AG09309 (cell line): Measurements from ENCODE around the gene UNC13A.

ENCODE experiments used
- DNase-seq: peaks from one replicate; pipeline ENCODE4 v3.0.0-alpha.2; 2010; ENCODE audit warnings: low read depth
- H3K4me3 ChIP-seq: 2 replicates; pipeline ENCODE4 v1.5.1; 2011; ENCODE audit warnings: mild to moderate bottlenecking, low read depth, low read length, moderate library complexity; ENCODE audit not compliant: control insufficient read depth
- TF ChIP-seq, protein P1 (sequence below): IDR thresholded peaks from 2 replicates; pipeline ENCODE4 v1.5.1; 2011; ENCODE audit warnings: mild to moderate bottlenecking, low read depth, low read length, inconsistent platforms; ENCODE audit not compliant: insufficient read depth, control insufficient read depth; ENCODE audit errors: missing control alignments

UNC13A gene

DNA sequence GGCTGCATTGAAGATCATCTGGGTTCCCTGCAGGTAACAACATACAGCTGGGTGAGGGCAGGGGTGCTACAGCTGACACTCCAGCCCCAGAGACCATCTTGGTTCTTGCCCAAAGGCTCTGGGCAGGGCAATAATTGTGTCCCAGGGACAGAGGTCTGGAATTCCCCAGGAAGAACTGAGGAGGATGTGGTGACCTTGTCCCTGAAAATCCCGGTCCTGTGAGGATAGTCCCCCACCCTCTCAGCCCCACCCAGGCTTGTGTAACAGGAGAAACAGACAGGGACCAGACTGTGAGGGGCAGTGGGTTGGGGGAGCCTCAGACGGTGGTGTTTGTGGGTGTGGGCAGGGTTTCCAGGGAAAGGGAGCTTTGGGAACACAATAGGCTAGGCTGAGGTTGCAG is 69.2 kb downstream of the UNC13A start:
- H3K4me3 ChIP-seq: no peak overlapping the region
- DNase-seq: no peak
- TF ChIP-seq, protein P1, sequence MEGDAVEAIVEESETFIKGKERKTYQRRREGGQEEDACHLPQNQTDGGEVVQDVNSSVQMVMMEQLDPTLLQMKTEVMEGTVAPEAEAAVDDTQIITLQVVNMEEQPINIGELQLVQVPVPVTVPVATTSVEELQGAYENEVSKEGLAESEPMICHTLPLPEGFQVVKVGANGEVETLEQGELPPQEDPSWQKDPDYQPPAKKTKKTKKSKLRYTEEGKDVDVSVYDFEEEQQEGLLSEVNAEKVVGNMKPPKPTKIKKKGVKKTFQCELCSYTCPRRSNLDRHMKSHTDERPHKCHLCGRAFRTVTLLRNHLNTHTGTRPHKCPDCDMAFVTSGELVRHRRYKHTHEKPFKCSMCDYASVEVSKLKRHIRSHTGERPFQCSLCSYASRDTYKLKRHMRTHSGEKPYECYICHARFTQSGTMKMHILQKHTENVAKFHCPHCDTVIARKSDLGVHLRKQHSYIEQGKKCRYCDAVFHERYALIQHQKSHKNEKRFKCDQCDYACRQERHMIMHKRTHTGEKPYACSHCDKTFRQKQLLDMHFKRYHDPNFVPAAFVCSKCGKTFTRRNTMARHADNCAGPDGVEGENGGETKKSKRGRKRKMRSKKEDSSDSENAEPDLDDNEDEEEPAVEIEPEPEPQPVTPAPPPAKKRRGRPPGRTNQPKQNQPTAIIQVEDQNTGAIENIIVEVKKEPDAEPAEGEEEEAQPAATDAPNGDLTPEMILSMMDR: no peak

DNA sequence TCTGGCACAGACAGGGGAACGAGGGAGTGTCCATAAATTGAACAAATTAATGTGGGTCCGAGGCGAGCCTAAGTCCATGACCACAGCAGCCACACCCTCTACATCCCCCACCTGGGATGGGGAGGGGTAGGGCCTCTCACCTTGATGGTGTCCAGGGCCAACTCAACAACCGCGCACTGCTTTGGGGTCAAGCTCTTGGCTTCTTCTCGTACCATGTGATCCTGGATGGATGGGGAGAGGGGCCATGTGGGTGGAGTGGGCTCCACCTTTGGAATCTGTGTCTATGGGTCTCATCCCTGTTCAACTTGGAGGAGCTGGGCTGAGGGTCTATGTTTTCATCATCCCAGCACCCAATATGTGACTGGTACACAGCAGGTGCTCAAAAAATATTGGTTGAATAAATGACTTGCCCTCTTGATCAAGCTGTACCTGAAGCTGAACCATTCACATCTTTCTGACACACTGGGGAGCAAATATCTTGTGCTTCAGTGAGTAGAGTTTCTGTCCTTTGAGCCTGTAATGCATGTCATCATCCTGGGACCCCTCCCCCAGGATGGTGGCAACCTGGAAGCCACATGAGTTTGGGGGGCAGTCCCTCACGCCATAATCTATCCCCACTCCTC is 69.8 kb downstream of the UNC13A start:
- TF ChIP-seq, protein P1: no peak
- no peak overlapping the region for H3K4me3 ChIP-seq
- no peak for DNase-seq

DNA sequence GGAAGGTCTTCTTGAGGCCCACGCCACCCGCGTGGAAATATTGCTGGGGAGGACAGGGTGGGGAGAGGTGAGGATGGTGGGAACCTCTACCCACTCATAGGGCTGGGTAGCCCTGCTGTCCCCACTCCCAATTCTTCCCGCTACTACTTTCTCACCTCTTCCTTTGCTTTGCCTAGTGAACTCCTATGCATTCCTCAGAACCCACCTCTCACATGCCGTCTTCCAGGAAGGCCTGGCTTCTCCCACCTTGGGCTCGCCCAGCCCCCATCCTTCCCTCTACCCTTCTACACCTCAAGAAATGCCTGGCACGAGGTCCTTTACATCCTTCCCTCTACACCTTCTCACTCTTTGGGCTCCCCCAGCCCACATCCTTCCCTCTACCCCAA is 70.4 kb downstream of the UNC13A start:
- TF ChIP-seq, protein P1: no peak
- no peak overlapping the region for H3K4me3 ChIP-seq
- DNase-seq: no peak

DNA sequence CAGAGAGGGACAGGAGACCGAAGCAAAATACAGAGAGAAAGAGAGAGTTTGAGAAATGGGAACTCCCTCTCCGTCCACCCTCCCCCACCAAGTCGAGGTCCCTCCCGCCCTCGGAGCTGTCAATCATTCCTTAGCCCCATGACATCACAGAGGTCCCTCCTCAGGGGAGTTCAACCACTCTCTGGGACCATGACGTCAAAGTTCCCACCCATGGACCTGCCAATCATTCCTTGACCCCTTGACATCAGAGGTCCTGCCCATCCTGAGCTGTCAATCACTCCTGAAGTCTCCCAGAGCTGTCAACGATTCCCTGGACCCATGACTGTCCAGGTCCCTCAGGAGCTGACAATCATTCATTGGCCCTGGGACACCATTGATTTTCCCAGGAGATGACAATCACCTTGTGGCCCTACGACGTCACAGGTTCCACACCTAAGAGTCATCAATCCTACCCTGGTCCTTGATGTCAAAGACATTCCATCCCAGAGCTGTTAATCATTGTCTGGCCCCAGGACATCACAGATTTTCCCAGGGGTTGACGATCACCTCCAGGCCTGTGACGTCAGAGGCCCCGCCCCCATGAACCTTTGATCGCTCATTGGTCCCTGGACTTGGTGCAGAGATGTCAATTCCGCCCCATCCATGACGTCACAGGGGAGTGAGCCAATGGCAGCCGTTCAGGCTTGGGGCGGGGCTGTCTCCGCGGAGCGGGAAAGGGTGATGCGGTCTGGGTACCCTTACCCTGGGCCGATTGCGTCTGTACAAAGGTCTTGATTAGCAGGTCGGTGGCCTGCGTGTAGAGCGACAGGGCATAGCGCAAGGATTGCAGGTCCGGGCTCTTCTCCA is 71.0 kb downstream of the UNC13A start:
- TF ChIP-seq, protein P1: no peak
- DNase-seq: no peak
- no peak overlapping the region for H3K4me3 ChIP-seq

DNA sequence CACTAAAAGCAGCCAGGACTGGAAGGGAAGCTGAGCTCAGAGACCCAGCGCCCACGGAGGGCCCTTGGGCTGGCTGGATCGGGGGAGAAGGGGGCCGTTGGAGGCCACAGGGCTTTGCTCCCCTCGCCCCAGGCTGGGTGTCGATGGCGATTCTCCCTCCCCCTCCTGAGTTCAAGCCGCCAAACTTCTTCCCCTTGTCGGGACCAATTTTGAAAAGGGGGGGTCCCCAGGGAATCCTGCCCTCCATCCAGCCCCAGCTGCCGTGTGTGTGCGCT is 71.5 kb downstream of the UNC13A start:
- TF ChIP-seq, protein P1: no peak
- DNase-seq: no peak
- no peak overlapping the region for H3K4me3 ChIP-seq

DNA sequence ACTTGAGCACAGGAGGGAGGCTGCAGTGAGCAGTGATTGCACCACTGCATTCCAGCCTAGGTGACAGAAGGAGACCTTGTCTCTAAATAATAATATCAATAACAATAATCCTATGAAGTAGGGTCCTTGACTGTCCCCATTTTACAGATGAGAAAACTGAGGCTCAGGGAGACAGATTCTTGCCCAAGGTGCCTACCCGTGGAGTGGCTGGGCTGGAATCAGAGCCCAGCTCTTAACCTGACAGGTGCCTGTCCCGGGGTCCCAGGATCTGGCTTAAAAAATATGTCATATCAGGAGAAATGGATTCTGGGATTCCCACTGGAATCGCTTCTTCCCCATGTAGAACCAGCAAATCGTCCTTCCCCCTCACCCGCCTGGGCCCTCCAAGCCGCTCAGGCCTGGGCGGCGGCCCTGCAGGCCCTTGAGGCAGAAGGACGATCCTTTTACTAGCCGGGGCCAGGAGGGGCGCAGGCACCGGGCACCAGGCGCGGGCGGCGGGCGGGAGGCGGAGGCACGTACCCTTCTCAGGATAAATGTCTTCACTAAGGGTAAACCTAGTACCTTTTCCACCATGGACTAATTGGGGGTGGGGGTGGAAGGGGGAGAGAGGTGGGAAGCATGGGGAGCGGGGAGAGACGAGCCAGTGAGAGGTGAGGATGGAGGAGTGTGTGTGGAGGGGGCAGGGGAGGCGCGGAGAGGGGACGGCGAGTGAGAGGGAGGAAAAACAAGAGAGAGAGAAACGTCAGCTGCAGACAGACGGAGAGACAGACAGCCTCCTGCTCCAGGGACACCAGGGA is 72.1 kb downstream of the UNC13A start:
- TF ChIP-seq, protein P1: no peak
- DNase-seq: no peak
- H3K4me3 ChIP-seq: no peak overlapping the region
